GM12864 (cell line): Measurements from ENCODE around the gene APC.

ENCODE experiments used
- DNase-seq: peaks from one replicate; pipeline ENCODE4 v3.0.0-alpha.2; 2011; ENCODE audit warnings: low read depth
- H3K4me3 ChIP-seq: 2 replicates; pipeline ENCODE4 v1.5.1; 2011; ENCODE audit warnings: mild to moderate bottlenecking, low read depth, low read length, control low read depth
- CTCF ChIP-seq: IDR thresholded peaks from 2 replicates; pipeline ENCODE4 v1.5.1; 2011; ENCODE audit warnings: low read depth, mild to moderate bottlenecking, moderate library complexity, low read length, control low read depth, inconsistent platforms; ENCODE audit errors: missing control alignments

Gene APC

GRCh38 chr5:112867411-112867810, 129.7 kb downstream of the APC start:
- no peak for DNase-seq
- TF ChIP-seq CTCF, result no peak
- H3K4me3 ChIP-seq, result no peak overlapping the region

- H3K4me3 ChIP-seq, result no peak overlapping the region
- no peak for TF ChIP-seq CTCF
- DNase-seq, result peak; percentile 15
These were observed 132.3 kb downstream of the APC start for GRCh38 chr5:112869948-112870347.

GRCh38 chr5:112870966-112871365, 133.3 kb downstream of the APC start:
- TF ChIP-seq CTCF, result no peak
- DNase-seq, result no peak
- no peak overlapping the region for H3K4me3 ChIP-seq

GRCh38 chr5:112876362-112876761, 138.7 kb downstream of the APC start:
- TF ChIP-seq CTCF, result no peak
- DNase-seq, result no peak

GRCh38 chr5:112878101-112878500, 140.4 kb downstream of the APC start:
- no peak for TF ChIP-seq CTCF
- no peak for DNase-seq
- H3K4me3 ChIP-seq, result no peak overlapping the region

More at GRCh38 chr5:112876362-112876761, 138.7 kb downstream of the APC start:
- no peak overlapping the region for H3K4me3 ChIP-seq

GRCh38 chr5:112878760-112879159, 141.1 kb downstream of the APC start:
- no peak for DNase-seq
- TF ChIP-seq CTCF, result no peak
- no peak overlapping the region for H3K4me3 ChIP-seq

- no peak overlapping the region for H3K4me3 ChIP-seq
- TF ChIP-seq CTCF, result no peak
- DNase-seq, result no peak
These were observed 142.7 kb downstream of the APC start for GRCh38 chr5:112880219-112880964.
